NCI-H2196 treated with DMSO at 0.1 percent for 48 hours (cell line): ENCODE results near the gene NKAIN1.
"Not testable (repeated sequence)": the region's sequence is repeated elsewhere in the genome, so short reads cannot be mapped to it uniquely, and the experiment has no call there.

Source experiments
- DNase-seq: peaks from one replicate; lab custom pipeline; 2025; ENCODE audit not compliant: unreplicated experiment; lab: John Stamatoyannopoulos, UW

Gene NKAIN1

GRCh38 chr1:31239653-31240241, at the start of gene NKAIN1:
Gene NKAIN1, minus strand, starts transcription at chr1:31239887. Its CDS starts 340 bp downstream, at chr1:31239547.
- no peak for DNase-seq

- no peak for DNase-seq
Measured at GRCh38 chr1:31289021-31289420, 49.3 kb upstream of the NKAIN1 start.

GRCh38 chr1:31287791-31288190, 48.1 kb upstream of the NKAIN1 start:
- not testable (repeated sequence) for DNase-seq

GRCh38 chr1:31282426-31282825, 42.7 kb upstream of the NKAIN1 start:
- DNase-seq: not testable (repeated sequence)

GRCh38 chr1:31273619-31274018, 33.9 kb upstream of the NKAIN1 start:
- no peak for DNase-seq

GRCh38 chr1:31272369-31272768, 32.7 kb upstream of the NKAIN1 start:
- DNase-seq: no peak

- DNase-seq: no peak
Measured at GRCh38 chr1:31266547-31266946, 26.9 kb upstream of the NKAIN1 start.

GRCh38 chr1:31264790-31265386, 25.2 kb upstream of the NKAIN1 start:
- no peak for DNase-seq

GRCh38 chr1:31263408-31263807, 23.7 kb upstream of the NKAIN1 start:
- no peak for DNase-seq

GRCh38 chr1:31262393-31262792, 22.7 kb upstream of the NKAIN1 start:
- not testable (repeated sequence) for DNase-seq

- no peak for DNase-seq
Measured at GRCh38 chr1:31261916-31262315, 22.2 kb upstream of the NKAIN1 start.

GRCh38 chr1:31259746-31260145, 20.1 kb upstream of the NKAIN1 start:
- DNase-seq: no peak

GRCh38 chr1:31258581-31258980, 18.9 kb upstream of the NKAIN1 start:
- no peak for DNase-seq

- DNase-seq: no peak
Measured at GRCh38 chr1:31257213-31257612, 17.5 kb upstream of the NKAIN1 start.

- DNase-seq: no peak
Measured at GRCh38 chr1:31249854-31250253, 10.2 kb upstream of the NKAIN1 start.

GRCh38 chr1:31248276-31248675, 8.6 kb upstream of the NKAIN1 start:
- DNase-seq: no peak

- no peak for DNase-seq
Measured at GRCh38 chr1:31244326-31244725, 4.6 kb upstream of the NKAIN1 start.

GRCh38 chr1:31243501-31244286, 4.0 kb upstream of the NKAIN1 start:
- DNase-seq: no peak

- no peak for DNase-seq
Measured at GRCh38 chr1:31241321-31241720, 1.6 kb upstream of the NKAIN1 start.

- DNase-seq: no peak
Measured at GRCh38 chr1:31238986-31239613, 587 bp downstream of the NKAIN1 start.

GRCh38 chr1:31238612-31238985, 1.1 kb downstream of the NKAIN1 start:
- DNase-seq: no peak

GRCh38 chr1:31234870-31235269, 4.8 kb downstream of the NKAIN1 start:
- DNase-seq: no peak
